Pancreas (tissue), 10 donors: ENCODE measurements around the gene TMEM121. TPM values are rescaled to one million over a fixed set of nuclear protein-coding genes. Genes with fewer than 3 reads are reported as not detected.
A peak's percentile ranks its signal among the peaks of the same experiment; 100 is the strongest.

Experiments
- ATAC-seq, 4 donors: fragments of 200-7000 bp; cut with Tn5 transposase; one replicate each; pipeline versions ENCODE4 v1.8.0 to v1.9.1; 2020; ENCODE audit warnings: mild to moderate bottlenecking in 4 of 4, moderate library complexity in 4 of 4
- DNase-seq, 6 donors: peaks; one replicate each; pipeline ENCODE4 v3.0.0-alpha.2; 2020
- FAIRE-seq: peaks from 2 replicates; lab custom pipeline; 2012; peaks lifted over from hg19 to GRCh38; lab: Jason Lieb, UNC
- H3K27ac ChIP-seq, 4 donors: fragments of 200-600 bp; sonication (generic); 1 replicate in 3 of 4; 2 replicates in 1 of 4; pipeline versions ENCODE4 v1.5.0 to v1.8.0; 2020
- H3K27me3 ChIP-seq, 4 donors: fragments of 200-600 bp; one replicate each; pipeline ENCODE4 v1.8.0; 2021
- H3K36me3 ChIP-seq, 3 donors: fragments of 200-600 bp; sonication (generic) in 1 of 3; one replicate each; pipeline versions ENCODE4 v1.5.0 to v1.8.0; 2020 to 2021
- H3K4me1 ChIP-seq, 3 donors: fragments of 200-600 bp; one replicate each; pipeline ENCODE4 v1.8.0; 2021
- H3K4me3 ChIP-seq, 4 donors: fragments of 200-600 bp; sonication (generic) in 2 of 4; one replicate each; pipeline versions ENCODE4 v1.5.0 to v1.8.0; 2020 to 2021
- H3K9me3 ChIP-seq, 4 donors: fragments of 200-600 bp; one replicate each; pipeline ENCODE4 v1.8.0; 2021
- WGBS, 2 donors: extraction: QIAGEN DNeasy Blood & Tissue Kit; methylation state at CpG; one replicate each; pipeline ENCODE4 v1.1.7; 2013; 5-methylcytosine and 5-hydroxymethylcytosine counted together
- intact Hi-C, 3 donors: fragments of 100-400 bp; cut with DNase I; formaldehyde crosslinking; loops; one replicate each; pipeline versions ENCODE4 v1.11.1 to v1.14.2; 2022
- polyA plus RNA-seq, 2 donors: library from polyadenylated mRNA; stranded (reverse); fragments of 200-250 nt; gene quantifications; one replicate each; pipeline ENCODE4 v1.2.3, GENCODE V29; 2013
- total RNA-seq, 6 donors: library from RNA; stranded (reverse); fragmentation: NEBNext Ultra II Directional in 4 of 6; extraction: Animal tissue kit (Norgen Biotek cat#: 25700) in 4 of 6; gene quantifications; one replicate each; pipeline versions ENCODE4 v1.2.1 to v1.2.4, GENCODE V29; 2021 to 2023
- TF ChIP-seq, protein P1 (sequence below), 4 donors: fragments of 200-600 bp; sonication (generic) in 3 of 4; IDR thresholded peaks; one replicate each; pipeline versions ENCODE4 v1.5.0 to v1.8.0; 2021; ENCODE audit warnings: antibody characterized with exemption in 4 of 4
- donor health status: healthy with polysubstance abuse.
- donor health status: DM: no; HTN: no; CAD: no; lungs with moderate emphysema.
- donor health status: DM: no; HTN: no; CAD: no.
- donor health status: control.
- donor health status: control.
- donor health status: Bipolar disorder and iron deficiency.
- donor health status: DM: yes; HTN: yes; CAD: no.
- donor health status: DM: no; HTN: no; CAD: no.
- donor health status: DM: no; HTN: no; CAD: no.
- donor health status: DM: yes; HTN: yes; CAD: no.

Gene TMEM121
- total and polyA plus RNA-seq, 8 donors: 0.92 to 3.3 (median 1.8) TPM

DNA sequence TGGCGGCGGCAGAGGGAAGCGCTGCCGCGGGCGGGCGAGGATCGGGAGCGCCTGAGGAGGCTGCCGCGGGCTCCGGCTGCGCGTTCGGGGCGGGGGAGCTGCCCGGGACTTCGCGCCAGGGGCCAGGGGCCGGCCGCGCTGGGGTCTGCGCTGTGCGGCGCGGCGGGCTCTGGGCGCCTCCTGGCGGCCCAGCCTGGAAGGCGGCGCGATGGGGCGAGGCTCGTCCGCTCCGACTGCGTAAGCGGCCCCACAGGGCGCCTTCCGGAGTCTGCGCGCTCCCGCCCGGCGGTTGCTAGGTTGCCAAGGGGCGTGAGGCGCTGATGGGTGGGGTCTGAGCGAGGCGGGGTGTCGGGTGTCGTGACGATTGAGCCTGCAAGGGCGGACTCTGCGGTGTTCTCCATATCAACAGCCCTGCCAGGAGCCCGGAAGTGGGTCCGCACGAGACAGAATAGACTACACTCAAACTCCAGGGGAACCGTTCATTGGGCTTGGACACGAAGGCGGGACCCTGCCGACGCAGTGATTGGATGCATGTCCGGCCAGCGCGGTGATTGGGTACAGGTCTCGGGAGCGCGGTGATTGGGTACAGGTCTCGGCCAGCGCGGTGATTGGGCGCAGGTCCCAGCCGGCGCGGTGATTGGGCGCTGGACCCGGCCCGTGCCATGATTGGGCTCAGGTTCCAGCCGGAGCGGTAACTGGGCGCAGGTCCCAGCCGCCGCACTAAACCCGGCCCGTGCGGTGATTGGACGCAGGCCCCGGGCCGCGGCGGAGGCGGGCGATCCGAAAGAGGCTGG is 35.6 kb upstream of the TMEM121 start, which contains the start of gene TEDC1:
Gene TEDC1 (plus strand): TSS at position 675 of the 794 bp plus-strand sequence. CDS start 130 bp downstream, outside the sequence.
- DNase-seq (peak; percentile 98 to 100 (median 100)), FAIRE-seq (peak; percentile 97), ATAC-seq (peak; percentile 78 to 88 (median 81))
- intact Hi-C loops: no loop called here
- Histone ChIP-seq H3K9me3 (no peaks in the 10 kb centered on the region), H3K27me3 (peaks cover 0 to 11% (median 0%) of the 10 kb centered on the region in 4 donors), H3K4me1 (peaks cover 0 to 24% (median 4%) of the 10 kb centered on the region in 3 donors), H3K27ac (peak within 1 kb of the TSS; percentile 92 to 98 (median 96)), H3K4me3 (peak within 1 kb of the TSS; percentile 54 to 92 (median 58)), H3K36me3 (no peaks in the 10 kb centered on the region)
- WGBS, 2 donors: 0% methylated on average over 78 to 94 of the region's 94 CpGs
- TF ChIP-seq, protein P1, sequence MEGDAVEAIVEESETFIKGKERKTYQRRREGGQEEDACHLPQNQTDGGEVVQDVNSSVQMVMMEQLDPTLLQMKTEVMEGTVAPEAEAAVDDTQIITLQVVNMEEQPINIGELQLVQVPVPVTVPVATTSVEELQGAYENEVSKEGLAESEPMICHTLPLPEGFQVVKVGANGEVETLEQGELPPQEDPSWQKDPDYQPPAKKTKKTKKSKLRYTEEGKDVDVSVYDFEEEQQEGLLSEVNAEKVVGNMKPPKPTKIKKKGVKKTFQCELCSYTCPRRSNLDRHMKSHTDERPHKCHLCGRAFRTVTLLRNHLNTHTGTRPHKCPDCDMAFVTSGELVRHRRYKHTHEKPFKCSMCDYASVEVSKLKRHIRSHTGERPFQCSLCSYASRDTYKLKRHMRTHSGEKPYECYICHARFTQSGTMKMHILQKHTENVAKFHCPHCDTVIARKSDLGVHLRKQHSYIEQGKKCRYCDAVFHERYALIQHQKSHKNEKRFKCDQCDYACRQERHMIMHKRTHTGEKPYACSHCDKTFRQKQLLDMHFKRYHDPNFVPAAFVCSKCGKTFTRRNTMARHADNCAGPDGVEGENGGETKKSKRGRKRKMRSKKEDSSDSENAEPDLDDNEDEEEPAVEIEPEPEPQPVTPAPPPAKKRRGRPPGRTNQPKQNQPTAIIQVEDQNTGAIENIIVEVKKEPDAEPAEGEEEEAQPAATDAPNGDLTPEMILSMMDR (IDR thresholded peaks at IDR 0.05): peak; percentile 47 to 87 (median 68)

DNA sequence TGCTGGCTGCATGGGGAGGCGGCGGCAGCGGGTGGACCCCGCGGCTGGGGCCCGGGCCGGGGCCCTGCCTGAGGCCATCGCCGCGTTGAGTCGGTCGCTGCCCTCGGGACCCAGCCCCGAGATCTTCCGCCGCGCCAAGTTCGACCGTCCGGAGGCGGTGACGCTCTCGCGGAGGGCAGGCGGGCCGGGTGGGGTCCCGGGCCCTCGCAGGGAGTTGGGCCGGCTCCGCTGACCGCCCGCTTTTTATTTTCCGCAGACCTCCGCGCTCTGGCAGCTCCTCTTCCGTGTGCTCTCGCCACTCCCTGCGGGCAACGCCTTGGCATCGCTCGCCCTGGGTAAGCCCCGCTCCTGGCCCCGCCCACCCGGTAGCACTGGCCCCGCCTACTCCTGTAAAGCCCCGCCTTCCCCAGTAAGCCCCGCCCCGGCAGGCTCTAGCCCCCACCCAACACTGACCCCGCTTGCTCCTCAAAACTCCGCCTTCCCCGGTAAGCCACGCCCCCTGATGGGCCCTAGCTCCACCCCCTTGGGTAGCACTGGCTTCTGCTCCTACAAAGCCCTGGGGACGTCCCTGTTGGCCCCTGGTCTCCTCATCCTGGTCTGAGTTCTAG is 34.9 kb upstream of the TMEM121 start:
- no peak for FAIRE-seq
- Histone ChIP-seq H3K27me3 (peaks cover 0 to 11% (median 0%) of the 10 kb centered on the region in 4 donors), H3K36me3 (no peaks in the 10 kb centered on the region), H3K4me1 (peaks cover 0 to 17% (median 4%) of the 10 kb centered on the region in 3 donors), H3K27ac (peak overlapping the region; percentile 65 to 92 (median 74)), H3K4me3 (peak overlapping the region; percentile 54 to 69 (median 58)), H3K9me3 (no peaks in the 10 kb centered on the region)
- DNase-seq: peak; percentile 53 to 91 (median 82)
- intact Hi-C loops: no loop called here
- WGBS, 2 donors: 1 to 2% methylated on average over 29 to 53 of the region's 53 CpGs
- TF ChIP-seq, protein P1 (IDR thresholded peaks at IDR 0.05): no peak
- ATAC-seq: no peak

DNA sequence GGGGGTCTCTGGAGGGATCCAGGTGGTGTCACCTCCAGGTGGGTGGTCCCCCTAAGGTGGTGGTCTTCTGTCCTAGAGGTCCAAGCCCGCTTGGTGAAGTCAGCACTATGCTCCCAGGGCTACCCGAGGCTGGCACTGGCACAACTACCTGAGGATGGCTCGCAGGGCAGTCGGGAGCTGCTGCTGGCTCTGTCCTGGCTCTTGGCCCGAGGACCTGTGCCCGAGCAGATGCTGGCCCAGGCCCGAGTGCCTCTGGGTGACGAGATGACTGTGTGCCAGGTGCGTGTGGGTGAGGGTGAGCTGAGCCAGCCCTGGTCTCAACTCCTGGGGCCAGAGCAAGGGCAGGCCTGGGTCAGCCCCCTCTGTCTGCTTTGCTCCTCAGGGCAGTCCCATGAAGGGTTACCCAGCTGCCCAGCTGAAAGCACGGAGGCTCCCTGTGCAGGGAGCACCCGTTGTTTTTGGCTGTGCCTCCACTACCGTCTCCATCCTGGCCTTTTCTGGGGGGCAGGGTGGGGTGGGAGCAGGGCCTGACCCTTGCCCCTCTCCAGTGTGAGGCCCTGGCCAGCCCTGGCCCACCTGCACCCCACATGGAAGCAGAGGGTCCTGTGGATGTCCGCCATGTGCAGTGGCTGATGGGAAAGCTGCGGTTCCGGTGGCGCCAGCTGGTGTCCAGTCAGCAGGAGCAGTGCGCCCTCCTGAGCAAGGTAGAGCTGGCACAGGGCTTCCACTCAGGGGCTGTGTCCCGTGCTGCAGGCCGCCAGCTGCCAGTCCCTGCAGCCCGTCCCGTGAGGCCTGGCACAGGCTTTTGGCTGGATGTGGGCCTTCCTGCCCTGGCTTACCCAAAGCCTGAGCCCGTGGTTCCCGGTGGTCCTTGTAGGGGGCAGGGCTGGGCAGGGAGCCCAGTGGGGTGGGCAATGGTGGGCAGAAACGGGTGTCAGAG is 34.1 kb upstream of the TMEM121 start:
- TF ChIP-seq, protein P1 (IDR thresholded peaks at IDR 0.05): no peak
- intact Hi-C loops: no loop called here
- WGBS, 2 donors: 65 to 72% methylated on average over 24 of the region's 24 CpGs

DNA sequence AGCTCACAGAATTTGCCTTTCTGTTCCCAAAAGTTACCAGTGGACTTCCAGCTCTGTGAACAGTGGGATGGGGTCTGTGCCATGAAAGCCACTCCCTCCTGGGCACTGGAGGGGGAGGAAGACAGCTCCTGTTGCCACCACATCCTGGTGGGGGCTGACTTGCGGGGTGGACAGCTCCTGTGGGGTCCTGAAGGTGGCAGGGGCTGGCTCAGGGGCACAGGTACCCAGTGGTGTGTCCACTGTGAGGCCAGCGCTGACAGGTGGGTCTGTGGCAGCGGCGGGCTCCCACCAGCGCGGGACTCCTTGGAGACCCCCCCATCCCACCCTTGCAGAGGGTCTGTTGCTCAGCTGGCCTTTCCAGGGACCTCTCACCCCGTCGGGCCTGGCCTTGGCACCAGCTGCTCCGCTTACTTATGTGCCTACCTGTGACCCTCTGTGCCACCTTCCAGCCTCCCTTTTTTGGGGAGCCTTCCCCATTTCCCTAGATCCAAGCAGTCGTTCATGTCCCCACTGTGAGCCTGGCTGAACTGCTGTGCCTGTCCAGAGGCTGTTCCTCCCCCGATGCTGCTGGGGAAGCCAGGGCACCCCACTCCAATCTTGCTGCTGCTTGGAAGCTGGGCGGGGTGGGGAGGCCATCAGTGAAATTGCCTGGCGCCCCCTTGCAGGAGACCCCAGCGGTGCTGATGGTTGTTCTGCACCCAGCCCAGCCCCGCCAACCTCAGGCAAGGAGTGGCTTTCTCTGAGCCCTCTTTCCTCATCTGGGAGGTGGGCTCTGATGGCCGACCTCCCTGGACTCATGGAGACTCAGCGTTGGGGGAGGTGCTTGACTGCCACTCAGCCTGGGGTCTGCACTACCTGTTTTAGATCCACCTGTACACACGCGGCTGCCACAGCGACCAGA is 33.2 kb upstream of the TMEM121 start:
- Histone ChIP-seq H3K4me3 (no peak overlapping the region), H3K9me3 (no peaks in the 10 kb centered on the region), H3K4me1 (peaks cover 0 to 6% (median 4%) of the 10 kb centered on the region in 3 donors), H3K36me3 (no peaks in the 10 kb centered on the region), H3K27me3 (peaks cover 0 to under 1% (median 0%) of the 10 kb centered on the region in 4 donors), H3K27ac (no peak overlapping the region)
- 82 to 83% methylated on average over 11 to 20 of the region's 20 CpGs for WGBS, 2 donors
- FAIRE-seq: no peak
- TF ChIP-seq, protein P1 (IDR thresholded peaks at IDR 0.05): no peak
- DNase-seq: peak in 5 of 6 donors; percentile 18 to 78 (median 45)
- no peak for ATAC-seq
- intact Hi-C loops: no loop called here

More for the DNA sequence above, 34.1 kb upstream of the TMEM121 start:
- Histone ChIP-seq H3K9me3 (no peaks in the 10 kb centered on the region), H3K36me3 (no peaks in the 10 kb centered on the region), H3K4me3 (no peak overlapping the region), H3K4me1 (peaks cover 0 to 12% (median 4%) of the 10 kb centered on the region in 3 donors), H3K27me3 (peaks cover 0 to 4% (median 0%) of the 10 kb centered on the region in 4 donors), H3K27ac (no peak overlapping the region)
- FAIRE-seq: no peak
- ATAC-seq: no peak
- DNase-seq: peak; percentile 36 to 89 (median 60)
